Measurements from ENCODE around the gene ARHGEF33. TPM values are rescaled to one million over a fixed set of nuclear protein-coding genes. Genes with fewer than 3 reads are reported as not detected.

The ARHGEF33 gene
- not detected for total RNA-seq

DNA sequence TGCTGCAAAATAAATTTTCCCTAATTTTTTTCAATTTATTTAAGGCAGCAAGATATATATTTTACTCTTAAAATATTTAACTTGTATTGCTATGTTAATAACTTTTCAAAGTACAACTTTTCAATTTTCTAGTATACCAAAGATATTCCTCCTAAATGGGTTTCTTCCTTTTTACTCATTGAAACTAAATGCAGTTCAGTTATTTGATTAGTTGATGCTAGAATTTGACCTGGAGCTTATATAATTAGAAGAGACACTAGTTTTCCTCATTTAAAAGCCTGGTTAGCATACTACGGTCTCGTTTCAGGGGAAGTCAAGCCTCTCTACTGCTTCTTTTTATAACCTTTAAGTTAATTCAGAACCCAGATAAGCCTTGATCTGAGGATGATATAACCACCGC, at the start of gene ARHGEF33:
TSS of gene ARHGEF33 (plus strand) at position 301 of the 400 bp plus-strand sequence. CDS start 29,573 bp downstream, outside the sequence.
- Mint-ChIP-seq H3K4me1 (no peaks in the 10 kb centered on the region), H3K27ac (no peak within 1 kb of the TSS), H3K27me3 (peaks cover 4% of the 10 kb centered on the region), H3K9me3 (no peaks in the 10 kb centered on the region), H3K4me3 (no peak within 1 kb of the TSS), H3K36me3 (ENCODE audit: low read depth) (no peaks in the 10 kb centered on the region)
- DNase-seq: no peak
- CTCF ChIA-PET: no interaction called here
- POLR2A ChIA-PET: no interaction called here

DNA sequence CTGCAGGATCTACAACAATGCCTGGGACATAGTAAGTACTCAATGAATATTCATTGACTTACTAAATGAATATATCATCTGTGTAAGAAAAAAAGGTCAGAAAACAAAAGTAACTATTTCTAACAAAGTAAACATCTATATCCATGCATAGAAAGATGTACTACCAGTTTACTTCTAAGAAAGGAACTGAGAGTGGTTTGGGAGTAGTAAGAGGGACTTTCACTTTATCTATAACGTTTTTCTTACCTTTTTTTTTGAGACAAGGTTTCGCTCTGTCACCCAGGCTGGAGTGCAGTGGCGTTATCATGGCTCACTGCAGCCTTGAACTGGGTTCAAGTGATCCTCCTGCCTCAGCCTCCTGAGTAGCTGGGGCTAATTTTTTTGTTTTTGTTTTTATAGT, 39.6 kb upstream of the ARHGEF33 start:
- Mint-ChIP-seq H3K4me1 (no peaks in the 10 kb centered on the region), H3K9me3 (no peaks in the 10 kb centered on the region), H3K27me3 (no peaks in the 10 kb centered on the region), H3K36me3 (ENCODE audit: low read depth) (peaks cover 5% of the 10 kb centered on the region), H3K27ac (no peak overlapping the region), H3K4me3 (no peak overlapping the region)
- ChIA-PET CTCF (no interaction called here), POLR2A (no interaction called here)
- no peak for DNase-seq

DNA sequence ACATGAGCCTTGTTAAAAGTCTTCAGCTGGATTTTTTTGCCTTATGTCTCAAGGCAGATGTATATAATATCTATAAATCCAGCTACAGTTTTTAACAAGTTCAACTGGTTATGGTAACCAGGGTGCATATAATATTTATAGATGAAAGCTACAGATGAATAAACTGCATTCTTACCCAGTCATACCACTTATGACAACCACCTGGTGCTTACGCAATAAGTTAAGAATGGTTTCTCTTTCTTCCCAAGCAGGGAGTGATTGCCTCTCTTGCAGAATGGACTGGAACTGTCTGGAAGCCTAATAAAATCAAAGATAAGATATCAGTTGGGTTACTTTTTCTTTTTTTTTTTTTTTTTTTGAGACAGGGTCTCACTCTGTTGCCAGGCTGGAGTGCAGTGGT, 33.5 kb upstream of the ARHGEF33 start:
- no peaks in the 10 kb centered on the region for H3K9me3 Mint-ChIP-seq
- POLR2A ChIA-PET: interaction anchor here (0.5 kb wide), 1 partner anchor 344 kb away, joined by 3 read pairs; no protein-coding TSS in a partner anchor

DNA sequence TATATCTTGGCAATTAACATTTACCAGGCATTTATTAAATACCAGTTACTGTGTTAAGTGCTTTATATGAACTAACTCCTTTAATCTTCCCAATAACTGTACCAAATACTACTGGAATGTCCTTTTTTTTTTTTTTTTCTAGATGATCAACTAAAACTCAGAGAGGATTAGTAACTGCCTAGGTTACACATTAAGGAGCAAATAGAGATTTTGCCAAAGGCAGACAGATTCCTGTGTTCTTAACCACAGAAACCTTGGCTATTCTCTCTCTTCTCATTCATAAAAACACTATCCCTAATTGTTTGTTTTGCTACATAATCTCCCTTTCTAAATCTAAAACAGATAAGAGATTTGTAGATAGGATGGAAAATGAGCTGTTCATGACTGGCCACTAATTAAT, 27.2 kb upstream of the ARHGEF33 start:
- Mint-ChIP-seq H3K4me3 (no peak overlapping the region), H3K9me3 (no peaks in the 10 kb centered on the region), H3K27ac (no peak overlapping the region), H3K27me3 (no peaks in the 10 kb centered on the region), H3K36me3 (ENCODE audit: low read depth) (peaks cover 18% of the 10 kb centered on the region), H3K4me1 (peaks cover 14% of the 10 kb centered on the region)
- no peak for DNase-seq
- CTCF ChIA-PET: no interaction called here
- POLR2A ChIA-PET: no interaction called here

More for the DNA sequence above, 33.5 kb upstream of the ARHGEF33 start:
- no peak for DNase-seq
- CTCF ChIA-PET: interaction anchor here (0.5 to 1.5 kb wide), 3 partner anchors 11 to 35 kb away, joined by 3 to 4 read pairs (median 3); no protein-coding TSS in a partner anchor
- H3K27me3 Mint-ChIP-seq: no peaks in the 10 kb centered on the region
- no peak overlapping the region for H3K27ac Mint-ChIP-seq
- peaks cover 5% of the 10 kb centered on the region for H3K36me3 Mint-ChIP-seq (ENCODE audit: low read depth)
- no peak overlapping the region for H3K4me3 Mint-ChIP-seq
- H3K4me1 Mint-ChIP-seq: no peaks in the 10 kb centered on the region

DNA sequence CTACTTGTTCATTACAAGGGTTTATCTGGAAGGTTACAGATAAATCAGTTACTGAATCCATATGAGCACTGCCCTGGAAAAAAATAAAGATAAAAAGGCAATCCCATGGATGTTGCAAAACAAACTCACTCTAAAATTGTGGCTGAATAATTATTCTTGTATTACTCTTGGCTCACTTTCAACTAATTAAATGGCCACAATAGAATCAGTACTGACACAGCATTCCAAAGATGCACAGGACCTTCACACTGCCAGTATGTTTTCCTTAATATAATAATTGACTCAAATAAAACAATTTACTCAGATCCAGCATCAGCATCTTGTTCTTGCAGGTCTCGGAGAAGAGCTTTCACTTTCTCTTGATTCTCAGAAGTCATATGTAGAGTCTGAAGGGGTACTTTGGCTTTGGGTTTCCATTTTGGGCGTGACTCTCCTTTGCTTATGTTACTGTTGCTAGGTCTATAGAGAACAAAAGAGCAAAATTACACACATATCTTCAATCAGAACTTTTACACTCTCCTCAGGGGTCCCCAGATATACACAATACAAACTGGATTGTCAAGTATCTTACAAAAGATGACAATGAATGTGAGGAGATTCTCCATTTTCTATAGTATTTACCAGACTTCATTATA, 26.5 kb upstream of the ARHGEF33 start:
- peaks cover 14% of the 10 kb centered on the region for H3K4me1 Mint-ChIP-seq
- no peak overlapping the region for H3K27ac Mint-ChIP-seq
- POLR2A ChIA-PET: interaction anchor here (0.7 kb wide), 1 partner anchor 394 kb away, joined by 4 read pairs; no protein-coding TSS in a partner anchor
- H3K9me3 Mint-ChIP-seq: no peaks in the 10 kb centered on the region
- peaks cover 23% of the 10 kb centered on the region for H3K36me3 Mint-ChIP-seq (ENCODE audit: low read depth)
- peak; percentile 9 for DNase-seq
- CTCF ChIA-PET: no interaction called here
- no peak overlapping the region for H3K4me3 Mint-ChIP-seq
- H3K27me3 Mint-ChIP-seq: no peaks in the 10 kb centered on the region

DNA sequence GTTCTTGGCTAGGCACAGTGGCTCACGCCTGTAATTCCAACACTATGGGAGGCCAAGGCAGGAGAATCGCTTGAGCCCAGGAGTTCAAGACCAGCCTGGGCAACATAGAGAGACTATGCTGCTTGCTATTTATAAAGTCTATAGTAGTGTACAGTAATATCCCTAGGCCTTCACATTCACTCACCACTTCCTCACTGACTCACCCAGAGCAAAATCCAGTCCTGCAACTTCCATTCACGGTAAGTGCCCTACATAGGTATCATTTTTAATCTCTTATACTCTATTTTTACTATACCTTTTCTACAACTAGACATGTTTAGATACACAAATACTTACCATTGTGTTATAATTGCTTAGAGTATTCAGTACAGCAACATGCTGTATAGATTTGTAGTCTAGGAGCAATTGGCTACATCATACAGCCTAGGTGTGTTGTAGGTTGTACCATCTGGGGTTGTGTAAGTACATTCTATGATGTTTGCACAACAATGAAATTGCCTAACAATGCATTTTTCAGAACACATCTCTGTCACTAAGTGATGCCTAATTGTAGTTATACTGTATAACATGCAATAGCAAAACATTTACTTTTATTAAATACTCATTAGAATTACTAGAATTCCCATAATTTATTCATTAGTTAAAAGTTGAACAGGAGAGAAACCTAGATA, 22.8 kb upstream of the ARHGEF33 start:
- Mint-ChIP-seq H3K4me1 (peaks cover 14% of the 10 kb centered on the region), H3K27ac (no peak overlapping the region), H3K36me3 (ENCODE audit: low read depth) (peaks cover 25% of the 10 kb centered on the region), H3K27me3 (no peaks in the 10 kb centered on the region), H3K9me3 (peaks cover 12% of the 10 kb centered on the region), H3K4me3 (no peak overlapping the region)
- CTCF ChIA-PET: no interaction called here
- no peak for DNase-seq
- POLR2A ChIA-PET: no interaction called here

DNA sequence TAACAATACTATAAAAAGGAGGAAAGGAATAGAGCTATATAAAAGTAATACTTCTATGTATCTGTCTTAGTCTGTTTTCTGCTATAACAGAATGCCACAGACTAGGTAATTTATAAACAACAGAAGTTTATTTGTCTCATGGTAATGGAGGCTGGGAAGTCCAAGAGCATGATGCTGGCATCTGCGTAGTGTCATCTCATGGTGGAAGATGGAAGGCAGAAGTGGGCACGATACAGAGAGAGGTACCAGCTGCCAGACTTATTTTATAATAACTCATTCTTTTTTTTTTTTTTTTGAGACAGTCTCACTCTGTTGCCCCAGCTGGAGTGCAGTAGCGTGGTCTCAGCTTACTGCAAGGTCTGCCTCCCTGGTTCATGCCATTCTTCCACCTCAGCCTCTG, 18.2 kb upstream of the ARHGEF33 start:
- H3K4me3 Mint-ChIP-seq: no peak overlapping the region
- peaks cover 22% of the 10 kb centered on the region for H3K4me1 Mint-ChIP-seq
- CTCF ChIA-PET: no interaction called here
- H3K36me3 Mint-ChIP-seq (ENCODE audit: low read depth): peaks cover 25% of the 10 kb centered on the region
- no peak for DNase-seq
- POLR2A ChIA-PET: interaction anchor here (0.7 kb wide), 1 partner anchor 13 kb away, joined by 9 read pairs; no protein-coding TSS in a partner anchor
- peaks cover 17% of the 10 kb centered on the region for H3K9me3 Mint-ChIP-seq
- no peak overlapping the region for H3K27ac Mint-ChIP-seq
- no peaks in the 10 kb centered on the region for H3K27me3 Mint-ChIP-seq

DNA sequence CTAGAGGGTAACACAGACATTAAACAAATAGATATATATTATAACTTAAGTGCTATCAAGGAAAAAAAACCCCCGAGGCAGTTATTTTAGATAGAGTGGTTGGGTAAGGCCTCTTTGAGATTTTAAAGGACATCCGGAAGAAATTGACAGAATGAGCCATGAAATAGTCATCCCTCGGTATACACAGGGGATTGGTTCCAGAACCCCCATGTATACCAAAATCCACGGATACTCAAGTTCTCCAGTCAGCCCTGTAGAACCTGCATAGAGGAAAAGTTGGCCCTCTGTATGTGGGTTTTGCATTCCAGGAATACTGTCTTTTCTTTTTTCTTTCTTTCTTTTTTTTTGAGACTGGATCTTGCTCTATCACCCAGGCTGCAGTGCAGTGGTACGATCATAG, 15.9 kb upstream of the ARHGEF33 start:
- Mint-ChIP-seq H3K9me3 (peaks cover 17% of the 10 kb centered on the region), H3K36me3 (ENCODE audit: low read depth) (peaks cover 17% of the 10 kb centered on the region), H3K4me1 (peaks cover 25% of the 10 kb centered on the region), H3K27ac (no peak overlapping the region), H3K4me3 (no peak overlapping the region), H3K27me3 (no peaks in the 10 kb centered on the region)
- no peak for DNase-seq
- ChIA-PET POLR2A (no interaction called here), CTCF (interaction anchor here (0.7 kb wide), 1 partner anchor 52 kb away, joined by 4 read pairs; no protein-coding TSS in a partner anchor)

DNA sequence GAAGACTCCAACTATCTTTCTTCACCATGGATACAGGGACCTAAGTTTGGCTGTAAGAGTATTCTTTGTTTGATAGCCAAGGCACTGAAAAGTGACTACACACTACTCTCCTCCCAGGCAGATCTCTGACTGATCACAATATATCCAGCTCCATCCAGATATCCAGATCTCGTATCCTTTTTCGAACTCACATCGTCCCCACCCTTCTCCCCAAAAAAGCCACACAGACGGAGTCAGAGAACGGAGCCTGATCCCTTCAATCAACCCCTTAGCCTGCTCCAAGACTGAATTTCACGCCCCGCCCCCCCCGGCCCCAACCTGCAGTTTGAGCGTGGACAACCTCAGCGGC, 14.5 kb upstream of the ARHGEF33 start:
- POLR2A ChIA-PET: no interaction called here

DNA sequence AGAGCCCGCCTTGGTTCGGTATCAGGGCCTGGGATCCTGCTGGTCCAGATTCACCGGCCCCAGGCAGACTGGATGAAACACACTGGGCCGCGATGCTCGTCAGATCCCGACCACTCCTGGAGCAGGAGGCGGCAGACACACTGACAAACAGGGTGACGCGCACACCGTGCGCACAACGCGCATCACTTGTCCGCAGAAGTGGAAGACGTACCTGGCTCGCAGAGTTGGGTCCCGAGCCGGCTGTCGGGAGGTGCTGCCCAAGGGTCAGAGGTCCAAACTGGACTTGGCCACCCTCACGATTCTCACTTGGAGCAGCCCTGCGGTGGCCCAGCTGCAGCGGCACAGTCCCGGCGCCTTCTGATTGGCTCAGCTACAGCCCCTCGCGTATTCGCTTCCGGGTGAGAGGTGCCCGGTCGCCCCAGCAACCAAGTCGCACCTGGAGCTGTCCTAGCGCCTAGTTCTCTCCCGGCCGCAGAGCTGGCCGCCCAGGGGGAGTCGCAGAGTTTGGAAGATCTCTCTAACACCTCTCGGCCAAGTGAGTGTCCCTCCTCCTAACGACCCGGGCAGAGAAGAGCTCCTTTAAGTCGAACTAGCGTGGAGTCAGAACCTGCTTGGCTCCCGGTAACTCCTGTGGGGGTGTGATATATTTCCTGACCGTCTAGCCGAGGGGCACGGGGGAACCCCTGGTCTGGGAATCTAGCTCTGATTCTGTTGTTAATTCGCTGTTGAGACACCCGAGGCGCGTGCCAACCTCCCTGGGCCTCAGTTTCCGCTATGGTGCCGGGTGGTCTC, 13.9 kb upstream of the ARHGEF33 start, which contains the start of the genes DHX57 and MORN2:
TSS of gene DHX57 (minus strand) at position 359 of the 792 bp plus-strand sequence. CDS start 7,529 bp downstream, outside the sequence.
TSS of gene MORN2 (plus strand) at position 401 of the 792 bp plus-strand sequence.
- ChIA-PET POLR2A (interaction anchor here (0.8 kb wide), 1 partner anchor 125 kb away, joined by 3 read pairs; the partner anchor contains the start of gene SRSF7), CTCF (interaction anchor here (0.6 to 1.6 kb wide), 3 partner anchors 25 to 368 kb away, joined by 3 read pairs; no protein-coding TSS in a partner anchor)
- Mint-ChIP-seq H3K27me3 (no peaks in the 10 kb centered on the region), H3K9me3 (peaks cover 5% of the 10 kb centered on the region), H3K4me1 (peaks cover 25% of the 10 kb centered on the region), H3K4me3 (peak within 1 kb of the TSS; percentile 82), H3K27ac (peak within 1 kb of the TSS; percentile 91), H3K36me3 (ENCODE audit: low read depth) (peaks cover 10% of the 10 kb centered on the region)
- peak; percentile 87 for DNase-seq

More for the DNA sequence above, 14.5 kb upstream of the ARHGEF33 start:
- Mint-ChIP-seq H3K9me3 (peaks cover 7% of the 10 kb centered on the region), H3K4me1 (peaks cover 25% of the 10 kb centered on the region), H3K4me3 (peak overlapping the region; percentile 82), H3K27ac (peak overlapping the region; percentile 91), H3K36me3 (ENCODE audit: low read depth) (peaks cover 11% of the 10 kb centered on the region), H3K27me3 (no peaks in the 10 kb centered on the region)
- DNase-seq: no peak
- CTCF ChIA-PET: interaction anchor here (0.6 kb wide), 1 partner anchor 367 kb away, joined by 3 read pairs; no protein-coding TSS in a partner anchor

DNA sequence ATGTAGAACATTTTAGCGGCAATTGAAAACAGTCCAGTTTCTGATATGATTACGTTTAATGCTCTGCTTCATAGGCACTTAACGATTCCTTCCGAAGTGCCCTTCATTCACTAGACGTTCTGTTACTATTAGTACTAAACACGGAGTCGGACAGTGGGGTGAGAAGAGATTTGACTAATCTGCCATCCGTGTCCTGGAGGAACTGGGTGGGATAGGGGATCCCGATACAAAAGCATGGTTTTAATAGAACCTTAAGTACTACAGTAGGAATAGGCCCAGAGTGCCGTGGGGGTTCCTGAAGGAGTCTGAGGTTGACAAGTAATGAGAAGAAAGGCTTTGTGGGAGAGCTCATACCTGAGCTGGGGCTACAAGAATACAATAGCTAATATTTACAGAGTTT, 13.3 kb upstream of the ARHGEF33 start:
- CTCF ChIA-PET: interaction anchor here (1.0 to 1.6 kb wide), 2 partner anchors 24 to 93 kb away, joined by 3 read pairs; no protein-coding TSS in a partner anchor
- Mint-ChIP-seq H3K27me3 (no peaks in the 10 kb centered on the region), H3K27ac (peak overlapping the region; percentile 91), H3K36me3 (ENCODE audit: low read depth) (peaks cover 9% of the 10 kb centered on the region), H3K9me3 (peaks cover 5% of the 10 kb centered on the region), H3K4me1 (peaks cover 25% of the 10 kb centered on the region), H3K4me3 (peak overlapping the region; percentile 82)
- POLR2A ChIA-PET: interaction anchor here (0.8 kb wide), 1 partner anchor 125 kb away, joined by 3 read pairs; the partner anchor contains the start of gene SRSF7
- DNase-seq: no peak

DNA sequence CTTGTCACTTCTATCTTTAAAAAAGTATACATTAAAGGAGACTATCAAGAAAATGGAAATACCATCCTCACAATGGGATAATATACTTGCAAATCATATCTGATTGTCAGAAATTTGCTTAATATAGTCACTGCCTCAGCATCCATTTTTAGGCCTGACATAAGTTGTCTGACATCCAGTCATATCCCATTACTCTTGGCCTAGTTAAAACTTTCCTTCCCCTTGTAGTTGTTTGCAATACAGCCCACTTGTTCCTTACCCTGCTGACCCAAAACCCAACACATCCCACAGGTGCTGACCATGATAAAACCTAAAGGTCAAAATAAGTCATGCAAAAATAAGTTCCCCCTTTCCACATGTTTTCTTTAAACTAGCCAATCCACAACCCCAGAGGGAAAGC, 3.6 kb upstream of the ARHGEF33 start:
- Mint-ChIP-seq H3K4me3 (no peak overlapping the region), H3K36me3 (ENCODE audit: low read depth) (no peaks in the 10 kb centered on the region), H3K27ac (no peak overlapping the region), H3K27me3 (peaks cover 4% of the 10 kb centered on the region), H3K4me1 (no peaks in the 10 kb centered on the region), H3K9me3 (no peaks in the 10 kb centered on the region)
- DNase-seq: no peak
- ChIA-PET POLR2A (no interaction called here), CTCF (no interaction called here)

All from activated CD4-positive, alpha-beta T cell treated with anti-CD3 and anti-CD28 coated beads, Interleukin-2, amount 10 ng/mL, durations not matched to agents 7 days and 5 days (primary cell).